H9 (cell line): ENCODE measurements around the gene FAM161B. TPM values are rescaled to one million over a fixed set of nuclear protein-coding genes. Genes with fewer than 3 reads are reported as not detected.

Experiments
- DNase-seq: peaks from one replicate; pipeline ENCODE4 v3.0.0-alpha.2; 2017
- H2AFZ ChIP-seq: one replicate; pipeline ENCODE4 v1.6.1; 2013; ENCODE audit warnings: mild to moderate bottlenecking, low read length, control low read depth, moderate library complexity
- H2AK5ac ChIP-seq: 2 replicates; pipeline ENCODE4 v1.6.1; 2013; ENCODE audit warnings: low read length, control low read depth, mixed read lengths; ENCODE audit not compliant: insufficient read length
- H2BK120ac ChIP-seq: one replicate; pipeline ENCODE4 v1.6.1; 2013; ENCODE audit warnings: low read depth, mild to moderate bottlenecking, low read length, control low read depth, inconsistent platforms; ENCODE audit not compliant: poor library complexity, severe bottlenecking
- H2BK12ac ChIP-seq: 2 replicates; pipeline ENCODE4 v1.6.1; 2013; ENCODE audit warnings: low read length, control low read depth, mixed read lengths, low read depth; ENCODE audit not compliant: insufficient read length
- H2BK15ac ChIP-seq: 2 replicates; pipeline ENCODE4 v1.6.1; 2013; ENCODE audit warnings: low read depth, low read length, control low read depth
- H2BK20ac ChIP-seq: one replicate; pipeline ENCODE4 v1.6.1; 2013; ENCODE audit warnings: low read depth, mild to moderate bottlenecking, low read length, control low read depth, inconsistent platforms; ENCODE audit not compliant: poor library complexity, severe bottlenecking
- H2BK5ac ChIP-seq: 2 replicates; pipeline ENCODE4 v1.6.1; 2013; ENCODE audit warnings: low read length, control low read depth, mixed read lengths; ENCODE audit not compliant: insufficient read length
- H3K14ac ChIP-seq: 2 replicates; pipeline ENCODE4 v1.6.1; 2013; ENCODE audit warnings: low read length, control low read depth; ENCODE audit not compliant: insufficient read depth
- H3K18ac ChIP-seq: 2 replicates; pipeline ENCODE4 v1.6.1; 2013; ENCODE audit warnings: low read depth, mild to moderate bottlenecking, mixed read lengths, low read length, control low read depth; ENCODE audit not compliant: insufficient read length
- H3K23ac ChIP-seq: 2 replicates; pipeline ENCODE4 v1.6.1; 2013; ENCODE audit warnings: low read length, control low read depth, mixed read lengths, low read depth; ENCODE audit not compliant: insufficient read length
- H3K23me2 ChIP-seq: 2 replicates; pipeline ENCODE4 v1.6.1; 2013; ENCODE audit warnings: low read depth, mild to moderate bottlenecking, mixed read lengths, low read length, control low read depth; ENCODE audit not compliant: insufficient read length, poor library complexity, severe bottlenecking
- H3K27ac ChIP-seq: 2 replicates; pipeline ENCODE4 v1.5.1; 2013; ENCODE audit warnings: low read length, control low read depth, mixed read lengths, low read depth; ENCODE audit not compliant: insufficient read length
- H3K27me3 ChIP-seq: 2 replicates; pipeline ENCODE4 v1.6.1; 2013; ENCODE audit warnings: low read length, control low read depth, inconsistent platforms; ENCODE audit not compliant: insufficient read depth
- H3K4ac ChIP-seq: 2 replicates; pipeline ENCODE4 v1.6.1; 2013; ENCODE audit warnings: low read depth, mild to moderate bottlenecking, control low read depth, inconsistent platforms, low read length, moderate library complexity
- H3K4me1 ChIP-seq: 2 replicates; pipeline ENCODE4 v1.6.1; 2013; ENCODE audit warnings: low read length, control low read depth, inconsistent platforms; ENCODE audit not compliant: insufficient read depth
- H3K4me2 ChIP-seq: 2 replicates; pipeline ENCODE4 v1.6.1; 2013; ENCODE audit warnings: low read length, control low read depth, mixed read lengths; ENCODE audit not compliant: insufficient read length, insufficient read depth
- H3K56ac ChIP-seq: 2 replicates; pipeline ENCODE4 v1.6.1; 2013; ENCODE audit warnings: low read depth, mild to moderate bottlenecking, mixed read lengths, low read length, control low read depth; ENCODE audit not compliant: insufficient read length
- H3K79me1 ChIP-seq: 2 replicates; pipeline ENCODE4 v1.6.1; 2013; ENCODE audit warnings: low read depth, mild to moderate bottlenecking, moderate library complexity, low read length, control low read depth, inconsistent platforms; ENCODE audit not compliant: insufficient read depth, poor library complexity, severe bottlenecking
- H3K79me2 ChIP-seq: 2 replicates; pipeline ENCODE4 v1.6.1; 2013; ENCODE audit warnings: low read length, control low read depth, inconsistent platforms; ENCODE audit not compliant: insufficient read depth
- H3K9ac ChIP-seq: 2 replicates; pipeline ENCODE4 v1.6.1; 2013; ENCODE audit warnings: low read length, control low read depth, mixed read lengths; ENCODE audit not compliant: insufficient read length; ENCODE audit errors: extremely low read depth
- H3K9me3 ChIP-seq: one replicate; pipeline ENCODE4 v1.6.1; 2013; ENCODE audit warnings: low read depth, low read length, inconsistent platforms; ENCODE audit not compliant: control insufficient read depth
- H3T11ph ChIP-seq: one replicate; pipeline ENCODE4 v1.6.1; 2013; ENCODE audit warnings: mild to moderate bottlenecking, low read length, control low read depth, inconsistent platforms
- H4K20me1 ChIP-seq: one replicate; pipeline ENCODE4 v1.6.1; 2013; ENCODE audit not compliant: control insufficient read depth, insufficient read length, insufficient read depth
- H4K5ac ChIP-seq: 2 replicates; pipeline ENCODE4 v1.6.1; 2013; ENCODE audit warnings: low read depth, mild to moderate bottlenecking, mixed read lengths, low read length, control low read depth; ENCODE audit not compliant: insufficient read length
- H4K8ac ChIP-seq: replicated peaks from 2 replicates; pipeline ENCODE4 v1.6.1; 2013; ENCODE audit warnings: low read length, control low read depth, mixed read lengths, low read depth; ENCODE audit not compliant: insufficient read length
- H4K91ac ChIP-seq: 2 replicates; pipeline ENCODE4 v1.6.1; 2013; ENCODE audit warnings: low read depth, mild to moderate bottlenecking, moderate library complexity, mixed read lengths, low read length, control low read depth; ENCODE audit not compliant: insufficient read length
- H3K27ac Mint-ChIP-seq, 3 experiments: 2 replicates in 2 of 3; 3 replicates in 1 of 3; pipeline ENCODE4 v1.8.0; 2020 to 2021; ENCODE audit warnings: mixed read lengths in 3 of 3, mild to moderate bottlenecking in 1 of 3, moderate library complexity in 1 of 3
- H3K27me3 Mint-ChIP-seq: 2 replicates; pipeline ENCODE4 v1.8.0; 2021; ENCODE audit warnings: low read depth, mild to moderate bottlenecking, moderate library complexity, mixed read lengths
- H3K36me3 Mint-ChIP-seq, 3 experiments: 2 replicates in 2 of 3; 3 replicates in 1 of 3; pipeline ENCODE4 v1.8.0; 2020 to 2021; ENCODE audit warnings: low read depth in 3 of 3, mixed read lengths in 3 of 3; ENCODE audit not compliant: insufficient read depth in 1 of 3
- H3K4me1 Mint-ChIP-seq, 2 experiments: 2 replicates each; pipeline ENCODE4 v1.8.0; 2020; ENCODE audit warnings: mixed read lengths in 2 of 2
- H3K4me3 Mint-ChIP-seq, 2 experiments: 2 replicates in 1 of 2; 3 replicates in 1 of 2; pipeline ENCODE4 v1.8.0; 2020 to 2021; ENCODE audit warnings: mild to moderate bottlenecking in 2 of 2, mixed read lengths in 2 of 2, moderate library complexity in 1 of 2
- H3K9me3 Mint-ChIP-seq, 2 experiments: 2 replicates in 1 of 2; 3 replicates in 1 of 2; pipeline ENCODE4 v1.8.0; 2020; ENCODE audit warnings: mild to moderate bottlenecking in 2 of 2, mixed read lengths in 2 of 2, moderate library complexity in 1 of 2
- WGBS: extraction: QIAGEN DNeasy Blood & Tissue Kit; methylation state at CpG from one replicate; pipeline ENCODE4 v1.1.7; 2013; ENCODE audit warnings: missing lambda C conversion rate, low lambda C conversion rate, mixed read lengths; ENCODE audit not compliant: insufficient read length; ENCODE audit errors: extremely low coverage; 5-methylcytosine and 5-hydroxymethylcytosine counted together
- total RNA-seq: library from RNA; stranded (reverse); gene quantifications from 2 replicates; pipeline ENCODE4 v1.2.1, GENCODE V29; 2021
- TF ChIP-seq, protein P1 (sequence below): fragments of 200-600 bp; sonication (generic); conservative IDR thresholded peaks from 3 replicates; pipeline ENCODE4 v1.8.0; 2021; ENCODE audit warnings: antibody characterized with exemption, mild to moderate bottlenecking

The FAM161B gene
- total RNA-seq, 1 experiment from 2014 or later = 0.92 TPM

GRCh38 chr14:73955674-73956073 is 5.8 kb upstream of the FAM161B start:
- H4K8ac ChIP-seq = no peak overlapping the region
- no peak overlapping the region for H2AFZ ChIP-seq
- no peak overlapping the region for H3K9ac ChIP-seq
- no peaks in the 10 kb centered on the region for H3K23me2 ChIP-seq
- H3K9me3 ChIP-seq = no peaks in the 10 kb centered on the region
- Mint-ChIP-seq H3K9me3 (no peaks in the 10 kb centered on the region), H3K27ac (no peak overlapping the region), H3K4me1 (peaks cover 3 to 9% of the 10 kb centered on the region in 2 experiments; a peak in 3 of 4 replicates), H3K27me3 (no peaks in the 10 kb centered on the region), H3K36me3 (peaks cover 7 to 48% (median 40%) of the 10 kb centered on the region in 3 experiments; a peak in 5 of 7 replicates), H3K4me3 (no peak overlapping the region)
- H3K56ac ChIP-seq = no peak overlapping the region
- H3K4me1 ChIP-seq = no peaks in the 10 kb centered on the region
- H2BK120ac ChIP-seq = no peak overlapping the region
- no peak overlapping the region for H3T11ph ChIP-seq
- H3K18ac ChIP-seq = no peak overlapping the region
- H3K4ac ChIP-seq = no peak overlapping the region
- no peaks in the 10 kb centered on the region for H3K27me3 ChIP-seq
- no peak overlapping the region for H2BK15ac ChIP-seq
- no peak overlapping the region for H3K4me2 ChIP-seq
- WGBS = no CpG with 5 or more reads among the region's 5 CpGs
- no peak overlapping the region for H3K23ac ChIP-seq
- H3K79me1 ChIP-seq = no peaks in the 10 kb centered on the region
- TF ChIP-seq, protein P1, sequence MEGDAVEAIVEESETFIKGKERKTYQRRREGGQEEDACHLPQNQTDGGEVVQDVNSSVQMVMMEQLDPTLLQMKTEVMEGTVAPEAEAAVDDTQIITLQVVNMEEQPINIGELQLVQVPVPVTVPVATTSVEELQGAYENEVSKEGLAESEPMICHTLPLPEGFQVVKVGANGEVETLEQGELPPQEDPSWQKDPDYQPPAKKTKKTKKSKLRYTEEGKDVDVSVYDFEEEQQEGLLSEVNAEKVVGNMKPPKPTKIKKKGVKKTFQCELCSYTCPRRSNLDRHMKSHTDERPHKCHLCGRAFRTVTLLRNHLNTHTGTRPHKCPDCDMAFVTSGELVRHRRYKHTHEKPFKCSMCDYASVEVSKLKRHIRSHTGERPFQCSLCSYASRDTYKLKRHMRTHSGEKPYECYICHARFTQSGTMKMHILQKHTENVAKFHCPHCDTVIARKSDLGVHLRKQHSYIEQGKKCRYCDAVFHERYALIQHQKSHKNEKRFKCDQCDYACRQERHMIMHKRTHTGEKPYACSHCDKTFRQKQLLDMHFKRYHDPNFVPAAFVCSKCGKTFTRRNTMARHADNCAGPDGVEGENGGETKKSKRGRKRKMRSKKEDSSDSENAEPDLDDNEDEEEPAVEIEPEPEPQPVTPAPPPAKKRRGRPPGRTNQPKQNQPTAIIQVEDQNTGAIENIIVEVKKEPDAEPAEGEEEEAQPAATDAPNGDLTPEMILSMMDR = no peak
- H3K79me2 ChIP-seq = no peaks in the 10 kb centered on the region
- no peak overlapping the region for H3K27ac ChIP-seq
- H2AK5ac ChIP-seq = no peak overlapping the region
- H4K20me1 ChIP-seq = no peaks in the 10 kb centered on the region
- H2BK20ac ChIP-seq = no peak overlapping the region
- no peak overlapping the region for H2BK5ac ChIP-seq
- no peak overlapping the region for H3K14ac ChIP-seq
- H2BK12ac ChIP-seq = no peak overlapping the region
- no peak overlapping the region for H4K91ac ChIP-seq
- no peak overlapping the region for H4K5ac ChIP-seq
- no peak for DNase-seq
